Urinary bladder (tissue), 4 donors: ENCODE data around the gene ZNF488. TPM values are rescaled to one million over a fixed set of nuclear protein-coding genes. Genes with fewer than 3 reads are reported as not detected.

Source experiments
- DNase-seq: peaks from one replicate; pipeline ENCODE4 v3.0.0-alpha.2; 2015; ENCODE audit errors: extremely low spot score
- H3K27ac ChIP-seq: one replicate; pipeline ENCODE4 v1.5.1; 2013; ENCODE audit warnings: low read depth, mild to moderate bottlenecking, moderate library complexity
- H3K36me3 ChIP-seq: one replicate; pipeline ENCODE4 v1.6.1; 2013; ENCODE audit warnings: mild to moderate bottlenecking, moderate library complexity; ENCODE audit not compliant: insufficient read depth
- H3K4me1 ChIP-seq: one replicate; pipeline ENCODE4 v1.6.1; 2013; ENCODE audit warnings: mild to moderate bottlenecking, moderate library complexity; ENCODE audit not compliant: insufficient read depth
- H3K4me3 ChIP-seq: one replicate; pipeline ENCODE4 v1.5.1; 2013; ENCODE audit warnings: low read depth, low read length
- WGBS: extraction: QIAGEN DNeasy Blood & Tissue Kit; methylation state at CpG from one replicate; pipeline ENCODE4 v1.1.7; 2013; 5-methylcytosine and 5-hydroxymethylcytosine counted together
- polyA plus RNA-seq: library from polyadenylated mRNA; stranded (reverse); fragments of 200-250 nt; gene quantifications from one replicate; pipeline ENCODE4 v1.2.3, GENCODE V29; 2013
- total RNA-seq: library from RNA; depleted of rRNA; stranded (reverse); fragments of >200 nt; gene quantifications from one replicate; pipeline ENCODE4 v1.2.3, GENCODE V29; 2014
- donor health status: healthy with polysubstance abuse.
- donor health status: healthy.

The ZNF488 gene
- total and polyA plus RNA-seq, 2 donors, result 0.41 to 0.63 TPM

GRCh38 chr10:47371629-47372485 is 12.2 kb downstream of the ZNF488 start:
- no peak overlapping the region for H3K27ac ChIP-seq
- no peaks in the 10 kb centered on the region for H3K36me3 ChIP-seq
- DNase-seq, result no peak
- H3K4me1 ChIP-seq, result no peaks in the 10 kb centered on the region
- 87% methylated on average over 7 of the region's 7 CpGs for WGBS
- no peak overlapping the region for H3K4me3 ChIP-seq

- no peak for DNase-seq
- H3K27ac ChIP-seq, result no peak overlapping the region
- no peak overlapping the region for H3K4me3 ChIP-seq
- H3K36me3 ChIP-seq, result no peaks in the 10 kb centered on the region
- H3K4me1 ChIP-seq, result no peaks in the 10 kb centered on the region
- WGBS, result 90% methylated on average over 7 of the region's 7 CpGs
Measured at GRCh38 chr10:47370878-47371277, 13.2 kb downstream of the ZNF488 start.

GRCh38 chr10:47370015-47370767 is 13.9 kb downstream of the ZNF488 start:
- Histone ChIP-seq H3K4me3 (no peak overlapping the region), H3K27ac (no peak overlapping the region), H3K36me3 (no peaks in the 10 kb centered on the region), H3K4me1 (no peaks in the 10 kb centered on the region)
- WGBS, result 95% methylated on average over 11 of the region's 11 CpGs
- no peak for DNase-seq

GRCh38 chr10:47369251-47369894 is 14.7 kb downstream of the ZNF488 start:
- no peak overlapping the region for H3K27ac ChIP-seq
- H3K4me3 ChIP-seq, result no peak overlapping the region
- H3K4me1 ChIP-seq, result no peaks in the 10 kb centered on the region
- H3K36me3 ChIP-seq, result no peaks in the 10 kb centered on the region
- WGBS, result 82% methylated on average over 9 of the region's 9 CpGs
- DNase-seq, result no peak

- DNase-seq, result no peak
- H3K36me3 ChIP-seq, result no peaks in the 10 kb centered on the region
- H3K27ac ChIP-seq, result no peak overlapping the region
- H3K4me3 ChIP-seq, result no peak overlapping the region
- H3K4me1 ChIP-seq, result no peaks in the 10 kb centered on the region
- 96% methylated on average over 24 of the region's 24 CpGs for WGBS
Measured at GRCh38 chr10:47368431-47369180, 15.5 kb downstream of the ZNF488 start.

DNA sequence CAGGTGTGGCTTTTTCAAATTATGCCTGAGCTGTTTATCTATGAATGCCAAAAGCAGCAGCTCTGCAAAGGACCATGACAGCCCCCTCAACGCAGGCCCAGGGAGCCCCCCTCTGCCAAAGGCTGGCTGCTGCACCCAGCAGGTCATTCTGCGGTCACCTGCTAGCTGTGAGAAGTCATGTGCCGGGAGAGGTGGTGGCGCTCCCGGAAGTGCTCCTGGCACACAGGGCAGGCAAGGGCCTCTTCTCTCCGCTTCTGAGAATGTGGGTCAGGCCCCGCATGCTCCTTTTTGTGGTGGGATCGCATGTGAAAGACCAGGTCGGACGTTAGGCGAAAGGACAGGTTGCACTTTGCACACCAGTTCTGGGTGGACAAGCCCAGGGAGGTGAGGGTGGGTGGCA is 16.4 kb downstream of the ZNF488 start:
- 89% methylated on average over 11 of the region's 11 CpGs for WGBS
- H3K4me1 ChIP-seq, result no peaks in the 10 kb centered on the region
- H3K36me3 ChIP-seq, result no peaks in the 10 kb centered on the region
- H3K4me3 ChIP-seq, result no peak overlapping the region
- DNase-seq, result no peak
- H3K27ac ChIP-seq, result no peak overlapping the region

- H3K4me3 ChIP-seq, result no peak overlapping the region
- WGBS, result 88% methylated on average over 8 of the region's 8 CpGs
- DNase-seq, result no peak
- H3K36me3 ChIP-seq, result no peaks in the 10 kb centered on the region
- H3K27ac ChIP-seq, result no peak overlapping the region
- no peaks in the 10 kb centered on the region for H3K4me1 ChIP-seq
Measured at GRCh38 chr10:47366731-47367460, 17.2 kb downstream of the ZNF488 start.

GRCh38 chr10:47366181-47366631 is 17.9 kb downstream of the ZNF488 start:
- Histone ChIP-seq H3K4me1 (no peaks in the 10 kb centered on the region), H3K27ac (no peak overlapping the region), H3K36me3 (no peaks in the 10 kb centered on the region), H3K4me3 (no peak overlapping the region)
- DNase-seq, result no peak
- 82% methylated on average over 5 of the region's 5 CpGs for WGBS

DNA sequence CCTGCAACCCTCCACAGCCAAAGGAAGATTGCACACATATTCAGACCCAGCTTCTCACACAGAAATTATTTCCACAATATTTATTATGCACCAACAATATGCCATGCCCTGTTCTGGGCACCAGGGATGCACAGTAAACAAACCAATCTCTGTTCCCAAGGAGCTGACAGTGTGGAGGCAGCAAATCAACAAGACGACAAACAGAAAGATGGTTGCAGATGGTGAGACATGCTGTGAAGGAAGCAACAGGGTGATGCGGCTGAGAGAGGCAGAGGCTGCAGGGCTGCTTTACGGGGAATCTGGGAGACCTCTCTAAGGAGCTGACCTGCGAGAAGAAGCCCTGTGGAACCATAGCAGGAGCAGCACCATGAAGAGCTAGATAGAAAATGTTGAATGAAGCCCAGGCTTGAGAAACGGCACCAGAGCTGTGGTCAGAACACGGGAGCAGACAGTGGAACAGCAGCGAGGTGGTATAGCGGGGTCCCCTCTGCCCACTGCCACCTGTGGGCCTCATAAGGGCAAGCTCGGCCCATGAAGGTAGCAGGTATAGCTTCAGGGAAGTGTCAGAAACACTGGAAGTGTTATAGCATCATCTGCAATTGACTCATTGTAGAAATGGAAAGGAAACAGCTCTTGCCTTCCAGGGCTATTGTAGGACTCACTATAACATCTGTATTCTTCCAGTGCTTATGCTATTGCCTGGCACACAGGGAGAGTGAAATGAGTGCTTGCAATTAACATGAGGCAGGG is 18.5 kb downstream of the ZNF488 start:
- WGBS, result 90% methylated on average over 9 of the region's 9 CpGs
- DNase-seq, result no peak
- no peak overlapping the region for H3K27ac ChIP-seq
- H3K4me1 ChIP-seq, result no peaks in the 10 kb centered on the region
- no peak overlapping the region for H3K4me3 ChIP-seq
- H3K36me3 ChIP-seq, result no peaks in the 10 kb centered on the region

GRCh38 chr10:47364911-47365310 is 19.2 kb downstream of the ZNF488 start:
- no peak for DNase-seq
- Histone ChIP-seq H3K27ac (no peak overlapping the region), H3K4me3 (no peak overlapping the region), H3K36me3 (no peaks in the 10 kb centered on the region), H3K4me1 (no peaks in the 10 kb centered on the region)
- WGBS, result 90% methylated on average over 6 of the region's 6 CpGs

DNA sequence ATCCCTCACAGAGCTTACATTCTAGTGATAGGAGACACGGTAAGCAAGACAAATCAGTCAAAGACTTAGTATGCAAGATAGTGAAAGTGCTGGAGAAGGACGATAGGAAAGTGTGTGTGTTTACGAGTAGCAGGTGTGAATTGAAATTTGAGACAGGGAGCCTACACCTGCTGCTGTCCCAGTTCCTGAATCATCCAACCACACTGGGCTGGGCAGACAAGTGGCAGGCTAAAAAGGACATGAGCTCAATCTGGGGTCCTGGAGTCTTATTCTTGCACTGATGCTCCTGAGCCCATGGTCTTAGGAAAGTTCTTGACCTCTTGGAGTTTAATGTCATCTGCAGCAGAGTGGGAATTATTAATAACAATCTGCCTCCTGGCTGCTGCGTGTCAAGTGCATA is 19.7 kb downstream of the ZNF488 start:
- DNase-seq, result no peak
- Histone ChIP-seq H3K36me3 (no peaks in the 10 kb centered on the region), H3K4me1 (no peaks in the 10 kb centered on the region), H3K27ac (no peak overlapping the region), H3K4me3 (no peak overlapping the region)
- WGBS, result 71% methylated on average over 4 of the region's 4 CpGs

GRCh38 chr10:47363781-47364180 is 20.3 kb downstream of the ZNF488 start:
- no peak for DNase-seq
- Histone ChIP-seq H3K36me3 (no peaks in the 10 kb centered on the region), H3K4me1 (no peaks in the 10 kb centered on the region), H3K27ac (no peak overlapping the region), H3K4me3 (no peak overlapping the region)
- WGBS, result 88% methylated on average over 3 of the region's 3 CpGs
